CD4-positive, alpha-beta T cell treated with Interleukin-15 for 4 hours (primary cell): Measurements from ENCODE around the gene GID8.
"Not testable (repeated sequence)": the region's sequence is repeated elsewhere in the genome, so short reads cannot be mapped to it uniquely, and the experiment has no call there.

ENCODE experiments used
- DNase-seq: peaks from one replicate; pipeline ENCODE4 v3.0.0-alpha.2; 2020; ENCODE audit warnings: low spot score

GID8 gene

DNA sequence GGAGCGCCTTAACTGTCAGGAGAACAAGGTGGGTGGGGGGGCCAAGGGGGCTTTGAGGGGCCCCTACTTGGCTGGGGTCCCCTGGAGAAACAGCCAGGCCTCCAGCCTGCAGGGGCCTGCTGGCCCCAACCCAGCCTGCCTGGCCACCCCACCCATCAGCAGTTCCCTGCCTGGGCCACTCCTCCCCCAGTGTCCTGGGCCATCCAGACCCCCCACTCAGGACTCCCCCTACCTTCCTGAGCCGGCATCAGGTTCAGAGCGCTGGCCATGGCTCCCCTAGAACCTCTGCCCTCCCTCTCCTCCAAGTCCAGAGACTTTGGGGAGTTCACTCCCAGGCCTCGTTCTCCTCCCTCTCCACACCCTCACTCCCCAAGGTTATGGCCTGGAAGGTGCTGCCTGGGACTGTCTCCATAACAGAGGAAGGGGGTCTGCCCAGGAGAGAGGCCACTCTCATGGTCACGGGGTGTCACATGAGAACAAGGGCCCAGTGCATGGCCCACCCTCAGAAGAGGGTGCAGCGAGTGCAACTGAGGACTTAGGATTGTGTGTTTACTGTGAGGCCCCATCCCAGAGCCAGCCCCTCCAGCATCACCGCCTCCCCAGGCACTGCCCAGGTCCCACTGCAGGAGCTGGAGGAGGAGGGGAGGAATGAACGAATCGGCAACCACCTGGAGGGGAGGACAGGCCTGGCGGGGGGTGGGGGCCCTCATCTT lies 20.6 kb downstream of the GID8 start:
- DNase-seq = no peak

DNA sequence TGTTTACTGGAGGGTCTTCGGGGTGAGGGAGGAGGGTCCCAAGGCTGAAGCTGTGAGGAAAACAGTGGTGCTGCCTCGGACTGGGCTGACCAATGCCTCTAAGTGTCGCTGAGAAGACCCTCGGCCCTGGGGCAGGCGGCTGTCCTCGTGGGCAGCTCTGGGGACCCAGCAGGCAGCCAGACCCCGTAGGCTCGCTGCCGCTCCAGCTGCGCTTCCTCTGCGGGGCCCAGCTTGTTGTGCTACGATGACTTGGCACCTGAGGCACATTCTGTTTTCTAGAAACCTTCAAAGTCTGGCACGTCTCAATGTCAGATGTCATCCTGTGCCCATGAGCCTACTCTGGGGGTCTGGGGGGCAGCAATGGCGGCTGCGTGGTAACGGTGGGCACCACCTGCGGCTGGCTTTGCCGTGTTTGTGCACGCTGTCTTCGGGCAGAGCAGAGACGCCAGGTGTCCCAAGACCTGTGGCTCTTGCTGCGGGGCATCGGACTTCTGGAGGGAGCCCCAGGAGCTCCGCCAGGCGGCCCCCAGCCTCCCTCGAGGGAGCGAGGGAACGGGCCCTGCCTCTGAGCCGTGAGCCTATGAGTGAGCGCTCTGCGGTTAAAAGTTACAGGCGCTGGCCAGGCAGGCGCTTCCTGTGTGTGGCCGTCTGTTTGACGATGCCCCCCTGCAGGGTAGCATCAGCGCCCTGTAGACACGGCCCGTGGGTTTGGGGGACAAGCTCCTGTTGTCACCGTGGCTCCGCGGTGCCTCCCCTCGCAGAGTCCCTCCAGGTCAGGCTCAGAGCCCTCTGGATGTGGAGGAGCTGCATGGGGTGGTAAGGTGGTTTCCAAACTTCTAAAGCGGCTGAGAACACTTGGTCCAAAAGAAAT lies 21.4 kb downstream of the GID8 start:
- DNase-seq = no peak

DNA sequence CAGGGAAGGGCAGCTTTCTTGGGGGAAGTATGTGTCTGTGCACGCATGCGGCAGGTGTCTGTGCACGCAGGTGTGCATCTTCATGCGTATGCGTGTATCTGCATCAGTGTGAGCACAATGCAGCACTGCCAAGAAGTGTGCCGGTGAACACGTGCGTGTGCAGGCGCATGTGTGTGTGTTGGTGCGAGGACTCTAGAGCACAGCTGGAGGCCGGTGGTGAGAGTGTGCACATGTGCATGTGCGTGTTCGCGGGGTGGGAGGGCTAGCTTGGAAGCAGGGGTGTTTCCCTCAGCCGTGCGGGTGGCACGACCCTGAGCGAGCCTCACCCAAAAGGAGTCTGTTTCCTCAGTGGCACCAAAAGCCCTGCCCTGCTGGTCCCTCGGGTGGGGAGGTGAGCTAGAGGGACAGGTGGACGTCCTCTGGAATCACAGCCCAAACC lies 22.1 kb downstream of the GID8 start:
- no peak for DNase-seq

DNA sequence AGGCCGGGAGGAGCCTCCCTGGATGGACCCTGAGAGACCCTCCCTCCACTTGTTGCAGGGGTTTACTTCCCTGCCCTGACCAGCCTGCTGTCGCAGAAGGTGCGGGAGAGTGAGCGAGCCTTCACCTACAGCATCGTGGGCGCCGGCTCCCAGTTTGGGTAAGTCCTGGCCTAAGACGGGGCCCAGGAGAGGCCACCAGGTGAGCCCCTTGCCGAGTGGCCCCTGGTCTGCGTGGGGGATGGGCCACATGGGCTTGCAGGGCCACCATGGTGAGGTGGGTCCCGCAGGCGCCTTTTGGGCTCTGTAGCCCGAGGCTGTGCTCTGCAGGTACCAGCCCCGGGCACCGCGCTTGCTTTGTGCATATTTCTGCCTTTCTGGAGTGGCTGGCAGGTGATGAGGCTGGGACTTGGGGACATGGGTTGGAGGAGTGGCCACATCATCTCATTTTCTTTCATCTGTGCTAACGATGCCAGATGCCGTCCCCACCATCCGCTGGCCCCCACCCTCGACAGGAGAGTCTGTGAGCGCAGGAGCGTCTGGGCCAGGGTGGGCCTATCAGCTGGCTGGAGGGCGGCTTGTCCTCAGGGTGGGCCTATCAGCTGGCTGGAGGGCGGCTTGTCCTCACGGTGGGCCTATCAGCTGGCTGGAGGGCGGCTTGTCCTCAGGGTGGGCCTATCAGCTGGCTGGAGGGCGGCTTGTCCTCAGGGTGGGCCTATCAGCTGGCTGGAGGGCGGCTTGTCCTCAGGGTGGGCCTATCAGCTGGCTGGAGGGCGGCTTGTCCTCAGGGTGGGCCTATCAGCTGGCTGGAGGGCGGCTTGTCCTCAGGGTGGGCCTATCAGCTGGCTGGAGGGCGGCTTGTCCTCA lies 22.7 kb downstream of the GID8 start:
- not testable (repeated sequence) for DNase-seq

DNA sequence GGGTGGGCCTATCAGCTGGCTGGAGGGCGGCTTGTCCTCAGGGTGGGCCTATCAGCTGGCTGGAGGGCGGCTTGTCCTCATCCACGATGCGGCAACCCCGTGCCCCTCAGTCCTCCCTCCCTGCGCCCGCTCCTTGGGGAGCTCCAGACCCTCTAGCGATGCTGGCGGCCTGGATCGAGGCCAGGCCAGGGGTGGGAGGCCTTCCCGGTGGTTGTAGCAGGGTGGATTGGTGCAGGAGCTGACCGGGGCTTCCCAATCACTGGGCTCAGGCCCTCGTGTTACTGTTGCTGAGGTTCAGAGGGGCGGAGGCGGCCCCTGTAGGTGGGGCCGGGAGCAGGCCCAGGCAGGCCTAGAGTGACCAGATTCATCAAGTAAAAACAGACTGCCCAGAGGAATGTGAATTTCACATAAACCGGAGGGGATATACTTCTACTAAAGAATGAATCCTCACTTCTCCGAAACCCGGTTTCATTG lies 23.4 kb downstream of the GID8 start:
- no peak for DNase-seq

DNA sequence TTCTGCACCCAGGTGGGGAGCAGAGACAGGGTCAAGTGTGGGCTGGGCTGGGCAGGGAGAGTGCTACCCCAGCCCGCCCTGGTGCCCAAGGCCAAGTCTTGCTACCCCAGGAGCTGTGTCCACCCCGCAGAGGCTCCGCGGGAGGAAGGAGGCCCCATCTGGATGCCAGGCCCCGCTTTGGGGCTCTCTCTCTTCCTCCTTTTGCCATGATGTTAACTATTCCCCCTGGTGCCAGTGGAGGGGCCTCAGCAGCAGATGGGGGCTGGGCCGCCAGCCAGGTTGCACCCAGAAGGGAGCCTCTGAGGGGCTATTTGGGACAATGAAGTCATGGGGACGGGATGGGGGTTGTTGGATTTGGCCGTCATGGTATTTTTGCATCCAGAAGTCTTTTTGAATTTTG lies 23.9 kb downstream of the GID8 start:
- no peak for DNase-seq

DNA sequence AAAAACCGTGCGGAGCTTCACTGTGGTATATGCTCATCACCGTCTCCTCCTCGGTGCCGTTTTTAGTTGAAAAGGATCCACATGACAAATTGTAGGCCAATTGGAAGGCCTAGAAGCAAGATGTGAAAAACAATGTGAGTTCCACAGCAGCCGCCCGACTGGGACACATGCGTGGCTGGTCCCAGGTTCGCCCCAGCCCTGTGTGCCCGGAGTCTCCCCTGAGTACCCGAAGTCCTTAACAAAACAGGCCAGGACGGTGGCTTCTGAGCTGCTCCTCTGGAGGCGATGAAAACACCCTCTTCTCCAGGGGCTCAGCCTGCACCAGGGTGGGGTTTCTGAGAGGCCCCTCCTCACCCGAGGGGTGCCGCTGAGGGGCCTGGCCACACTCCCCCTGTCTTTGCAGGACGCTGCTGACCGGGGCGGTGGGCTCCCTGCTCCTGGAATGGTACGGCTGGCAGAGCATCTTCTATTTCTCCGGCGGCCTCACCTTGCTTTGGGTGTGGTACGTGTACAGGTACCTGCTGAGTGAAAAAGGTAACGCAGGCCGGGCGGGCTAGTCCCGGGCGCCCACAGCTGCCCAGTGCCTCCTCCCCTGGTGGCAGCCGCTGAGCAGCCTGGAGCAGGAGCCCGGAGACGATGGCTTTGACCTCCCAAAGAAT lies 24.4 kb downstream of the GID8 start:
- no peak for DNase-seq

DNA sequence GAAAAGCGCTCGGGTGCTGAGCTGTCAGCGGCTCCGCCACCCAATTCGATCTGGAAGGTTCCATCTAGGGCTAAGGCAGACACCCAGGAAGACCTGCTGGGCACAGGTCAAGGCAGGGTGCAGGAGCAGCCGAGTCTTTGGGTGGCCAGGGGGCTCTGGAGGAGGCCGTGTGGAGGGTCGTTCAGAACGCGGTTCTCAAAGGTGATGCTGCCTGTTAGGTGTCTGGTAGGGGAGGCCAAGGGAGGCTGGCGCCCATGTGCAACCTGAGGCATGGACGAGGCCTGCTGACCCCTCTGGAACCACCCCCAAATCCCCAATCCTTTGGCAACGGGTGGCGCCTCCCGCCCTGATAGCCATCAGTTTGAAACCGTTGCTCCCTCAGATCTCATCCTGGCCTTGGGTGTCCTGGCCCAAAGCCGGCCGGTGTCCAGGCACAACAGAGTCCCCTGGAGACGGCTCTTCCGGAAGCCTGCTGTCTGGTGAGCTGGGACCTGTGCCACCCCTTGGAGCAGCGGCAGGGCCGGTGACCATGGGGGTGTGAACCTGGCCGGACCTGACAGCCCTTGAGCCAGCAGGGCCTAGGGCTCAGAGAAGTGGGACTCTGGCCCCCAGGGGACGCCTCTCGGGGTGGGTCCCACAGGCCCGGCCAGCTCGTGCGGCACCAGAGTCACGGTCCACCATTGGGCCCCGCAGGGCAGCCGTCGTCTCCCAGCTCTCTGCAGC lies 25.1 kb downstream of the GID8 start:
- DNase-seq = no peak

DNA sequence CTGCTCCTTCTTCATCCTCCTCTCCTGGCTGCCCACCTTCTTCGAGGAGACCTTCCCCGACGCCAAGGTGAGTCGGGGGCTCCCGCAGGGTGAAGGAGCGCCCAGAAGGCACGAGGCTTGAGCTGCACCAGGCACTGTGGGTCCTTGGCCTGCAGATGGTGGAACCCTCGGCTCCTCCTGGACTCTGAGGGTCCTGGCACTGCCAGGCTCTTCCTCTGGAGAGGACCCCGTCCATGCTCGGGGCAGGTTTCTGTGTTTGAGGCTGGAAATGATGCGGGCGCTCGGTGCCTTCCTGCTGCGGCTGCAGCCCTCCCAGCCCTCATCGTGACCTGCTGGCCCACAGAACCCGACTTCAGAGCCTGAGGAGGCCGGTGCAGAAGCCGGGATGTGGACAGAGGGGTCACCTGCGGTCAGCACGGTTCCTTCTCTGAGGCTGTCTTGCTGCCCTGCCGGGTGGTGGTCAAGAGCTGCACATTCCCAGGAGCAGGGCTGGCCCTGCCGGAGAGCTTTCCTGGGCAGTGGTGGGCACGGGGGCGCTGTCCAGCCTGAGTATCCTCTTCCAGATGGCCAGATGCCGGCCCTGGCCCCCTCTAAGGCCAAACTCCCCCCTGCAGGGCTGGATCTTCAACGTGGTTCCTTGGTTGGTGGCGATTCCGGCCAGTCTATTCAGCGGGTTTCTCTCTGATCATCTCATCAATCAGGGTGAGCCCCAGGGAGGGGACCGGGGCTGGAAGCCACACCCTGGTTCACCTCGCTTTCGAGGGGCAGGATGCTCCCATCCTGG lies 25.9 kb downstream of the GID8 start:
- no peak for DNase-seq

DNA sequence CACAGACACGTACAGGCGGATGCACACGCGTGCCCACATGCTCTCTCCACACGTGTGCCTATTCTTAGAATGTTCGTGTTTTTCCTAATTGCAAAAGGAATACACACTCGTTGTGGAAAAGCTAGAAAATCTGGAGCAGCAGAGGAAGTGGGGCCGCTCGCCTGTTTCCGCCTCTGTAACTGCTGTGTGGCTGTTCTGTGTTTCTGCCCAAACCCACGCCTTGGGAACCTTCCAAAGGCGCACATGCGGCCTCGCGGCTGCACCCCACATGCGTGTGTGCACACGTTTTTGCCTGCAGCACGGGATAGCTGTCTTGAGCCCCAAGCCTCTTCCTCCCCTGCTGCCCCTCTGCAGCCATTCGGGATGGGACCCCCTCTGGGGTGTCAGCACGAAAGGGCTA lies 26.8 kb downstream of the GID8 start:
- DNase-seq = no peak

DNA sequence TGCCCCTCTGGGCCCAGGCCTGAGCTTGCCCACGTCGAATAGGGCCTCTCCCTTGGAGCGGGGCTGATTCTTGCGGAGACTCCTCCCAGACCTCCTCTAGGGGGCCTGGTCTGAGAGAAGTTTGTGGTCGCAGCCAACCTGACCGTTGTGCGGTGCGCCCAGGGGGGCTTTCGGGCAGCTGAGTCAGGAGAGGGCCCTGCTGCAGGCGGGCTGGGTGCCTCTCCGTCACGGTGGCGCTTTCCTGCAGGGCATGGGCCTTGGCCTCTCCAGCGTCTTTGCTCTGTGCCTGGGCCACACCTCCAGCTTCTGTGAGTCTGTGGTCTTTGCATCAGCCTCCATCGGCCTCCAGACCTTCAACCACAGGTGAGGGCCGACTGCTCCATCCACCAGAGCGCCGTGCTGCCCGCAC lies 27.4 kb downstream of the GID8 start:
- DNase-seq = no peak

DNA sequence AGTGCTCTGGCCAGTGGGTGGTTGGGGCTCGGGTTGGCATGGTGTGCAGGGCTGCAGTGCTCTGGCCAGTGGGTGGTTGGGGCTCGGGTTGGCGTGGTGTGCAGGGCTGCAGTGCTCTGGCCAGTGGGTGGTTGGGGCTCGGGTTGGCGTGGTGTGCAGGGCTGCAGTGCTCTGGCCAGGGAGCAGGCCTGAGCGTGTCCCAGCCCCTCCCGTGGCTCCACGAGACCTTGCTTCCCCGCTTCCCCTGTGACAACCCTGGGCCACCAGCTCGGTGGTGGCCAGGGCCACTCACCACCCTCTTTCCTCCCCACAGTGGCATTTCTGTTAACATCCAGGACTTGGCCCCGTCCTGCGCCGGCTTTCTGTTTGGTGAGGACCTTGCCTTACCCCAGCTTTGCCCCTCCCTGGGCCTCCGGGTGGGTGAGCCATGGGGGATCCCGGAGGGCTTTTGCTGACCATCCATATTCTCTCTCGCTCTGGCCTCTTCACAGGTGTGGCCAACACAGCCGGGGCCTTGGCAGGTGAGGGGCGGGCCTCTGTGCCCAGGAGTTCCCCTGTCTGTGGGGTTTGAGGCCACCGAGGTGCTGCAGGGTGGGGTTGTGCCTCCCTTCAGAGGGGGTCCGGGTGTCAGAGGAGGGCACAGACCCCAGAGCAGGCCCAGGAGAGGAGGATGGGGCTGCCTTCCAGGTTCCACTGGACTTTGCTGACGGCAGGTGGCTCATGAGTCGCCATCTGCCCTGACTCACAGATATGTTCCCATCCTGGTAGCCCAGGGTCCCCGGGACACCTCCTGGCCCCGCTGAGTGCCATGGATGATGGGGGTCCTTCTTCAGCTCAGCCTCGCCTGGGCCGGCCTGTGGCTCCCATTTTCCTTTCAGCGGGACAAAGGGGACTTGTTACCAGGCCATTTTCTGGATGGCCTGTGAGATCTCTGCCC lies 28.5 kb downstream of the GID8 start:
- DNase-seq = no peak

DNA sequence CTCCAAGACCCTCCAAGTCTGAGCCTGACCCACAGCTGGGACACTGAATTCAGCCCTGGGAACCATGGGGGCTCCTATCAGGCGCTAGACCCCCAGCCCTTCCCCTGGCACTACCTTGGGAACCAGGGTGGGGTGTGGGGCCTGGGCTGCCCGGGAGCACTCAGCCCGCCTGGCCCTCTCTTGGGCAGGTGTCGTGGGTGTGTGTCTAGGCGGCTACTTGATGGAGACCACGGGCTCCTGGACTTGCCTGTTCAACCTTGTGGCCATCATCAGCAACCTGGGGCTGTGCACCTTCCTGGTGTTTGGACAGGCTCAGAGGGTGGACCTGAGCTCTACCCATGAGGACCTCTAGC lies 29.2 kb downstream of the GID8 start:
- DNase-seq = no peak

DNA sequence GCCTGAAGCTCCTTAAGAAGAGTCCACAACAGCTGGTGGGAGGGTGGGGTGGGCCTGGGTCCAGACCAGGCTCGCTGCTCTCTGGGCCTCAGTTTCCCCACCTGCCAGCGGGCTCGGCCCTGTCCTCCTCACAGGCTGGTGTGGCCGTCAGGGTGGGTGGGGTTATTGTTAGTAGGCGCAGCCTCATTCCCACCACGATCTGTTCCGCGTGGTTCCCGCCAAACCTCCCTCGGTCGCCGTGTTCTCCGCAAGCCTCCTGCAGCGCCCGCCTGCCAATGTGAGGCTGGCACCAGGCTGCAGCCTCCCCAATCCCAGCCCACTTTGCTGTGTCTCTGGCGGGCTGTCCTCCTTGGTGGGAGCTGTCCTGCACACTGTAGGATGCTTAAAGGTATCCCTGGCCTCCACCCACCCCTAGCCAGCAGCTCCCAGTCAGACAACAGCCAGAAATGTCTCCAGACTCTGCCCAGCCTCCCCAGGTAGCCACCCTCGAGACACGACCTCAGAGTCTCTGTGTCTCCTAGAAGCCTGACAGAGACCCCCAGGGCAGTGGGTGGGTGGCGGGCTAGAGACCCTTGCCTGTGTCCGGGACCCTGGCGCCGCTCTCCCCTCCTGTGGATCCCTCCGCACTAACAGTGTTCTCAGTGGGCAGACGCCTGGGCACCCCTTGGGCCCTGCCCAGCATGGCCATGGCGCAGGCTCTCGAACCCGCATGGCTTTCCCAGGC lies 29.8 kb downstream of the GID8 start:
- DNase-seq = no peak

DNA sequence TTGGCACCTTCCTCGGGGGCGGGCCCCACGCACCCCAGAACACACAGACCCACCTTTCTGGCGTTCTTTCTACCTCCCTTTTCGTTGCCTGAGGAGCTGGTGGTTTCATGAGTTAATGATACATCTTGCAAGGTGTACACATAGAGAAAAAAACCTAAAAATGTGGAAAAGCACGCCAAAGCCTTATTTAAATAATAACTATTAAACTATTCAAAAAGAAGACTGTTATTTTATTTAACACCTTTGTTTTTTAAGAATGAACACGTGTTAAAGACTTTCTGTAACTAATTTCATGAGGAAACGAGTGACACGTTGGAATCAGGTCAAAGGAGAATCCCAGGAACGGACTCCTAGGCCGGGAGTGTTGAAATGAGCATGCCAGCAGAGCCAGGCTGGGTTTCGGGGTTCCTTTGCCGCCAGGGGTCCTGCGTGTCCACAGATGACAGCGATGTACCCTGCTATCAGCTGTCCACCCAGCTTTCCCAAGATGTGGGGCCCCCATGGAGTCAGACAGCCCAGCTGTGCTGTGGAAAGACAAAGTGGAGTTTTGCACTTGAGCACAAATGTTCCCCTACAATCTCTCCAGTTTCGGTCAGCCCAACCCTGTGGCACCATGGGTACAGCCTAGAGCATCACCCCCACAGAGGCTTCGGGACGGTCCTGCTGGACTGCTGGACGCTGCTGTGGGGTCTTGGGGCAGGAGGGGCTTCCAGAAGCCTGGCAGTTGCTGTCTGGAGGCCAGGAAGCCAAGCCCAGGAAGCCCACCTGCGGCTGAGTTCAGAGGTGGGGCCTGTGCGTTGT lies 30.6 kb downstream of the GID8 start:
- no peak for DNase-seq

DNA sequence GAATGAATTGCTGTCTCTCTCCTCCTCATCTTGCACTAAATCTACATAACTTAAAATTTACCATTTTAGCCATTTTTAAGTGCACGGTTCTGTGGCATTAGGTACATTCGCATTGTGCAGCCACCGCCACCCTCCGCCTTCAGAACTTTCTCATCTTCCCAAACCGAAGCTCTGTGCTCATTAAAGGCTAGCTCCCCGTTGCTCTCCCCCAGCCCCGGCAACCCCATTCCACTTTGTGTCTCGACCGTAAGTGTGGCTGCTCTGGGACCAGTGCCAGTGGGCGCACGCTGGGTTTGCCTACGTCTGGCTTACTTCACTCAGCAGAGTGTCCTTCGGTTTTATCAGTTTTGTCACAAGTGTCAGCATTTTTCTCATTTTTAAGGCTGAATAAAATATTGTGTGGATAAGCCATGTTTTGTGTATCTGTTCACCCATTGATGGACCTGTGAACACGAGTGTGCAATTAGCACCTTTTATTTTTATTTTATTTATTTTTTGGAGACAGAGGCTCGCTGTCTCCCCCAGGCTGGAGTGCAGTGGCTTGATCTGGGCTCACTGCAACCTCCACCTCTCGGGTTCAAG lies 31.3 kb downstream of the GID8 start:
- DNase-seq = no peak

DNA sequence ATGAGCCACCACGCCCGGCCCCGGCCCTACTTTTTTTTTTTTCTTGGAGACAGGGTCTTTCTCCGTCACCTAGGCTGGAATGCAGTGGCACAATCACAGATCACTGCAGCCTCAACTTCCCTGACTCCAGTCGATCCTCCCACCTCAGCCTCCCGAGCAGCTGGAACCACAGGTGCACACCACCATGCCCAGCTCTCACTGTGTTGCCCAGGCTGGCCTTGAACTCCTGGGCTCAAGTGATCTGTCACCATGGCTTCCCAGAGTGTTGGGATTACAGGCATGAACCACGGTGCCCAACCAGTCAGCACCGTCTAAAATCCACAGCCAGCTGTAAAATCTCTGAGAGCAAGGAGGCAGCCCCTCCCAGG lies 32.0 kb downstream of the GID8 start:
- no peak for DNase-seq
